ENCODE results near the gene IRAK1. TPM values are rescaled to one million over a fixed set of nuclear protein-coding genes. Genes with fewer than 3 reads are reported as not detected.
A peak's percentile ranks its signal among the peaks of the same experiment; 100 is the strongest.

The IRAK1 gene
- total RNA-seq, 2 experiments from 2014 or later, result 61.2 to 67.4 TPM

GRCh38 chrX:154006947-154007346, 12.8 kb downstream of the IRAK1 start:
- Histone ChIP-seq H3K9me3 (ENCODE audit: control insufficient read depth in 1 of 2, insufficient read depth in 1 of 2, low read length in 2 of 2) (no peaks in the 10 kb centered on the region), H3K4me3 (ENCODE audit: low read length) (no peak overlapping the region), H3K36me3 (ENCODE audit: insufficient read depth, low read length) (peaks cover 8% of the 10 kb centered on the region), H3K27ac (ENCODE audit: low read depth in 1 of 2, low read length in 2 of 2) (no peak overlapping the region), H3K4me1 (ENCODE audit: insufficient read depth, low read length) (peaks cover 10% of the 10 kb centered on the region), H3K27me3 (ENCODE audit: control insufficient read depth in 1 of 2, insufficient read depth in 2 of 2, low read length in 2 of 2) (no peaks in the 10 kb centered on the region)
- Mint-ChIP-seq H3K9me3 (no peaks in the 10 kb centered on the region), H3K27ac (no peak overlapping the region), H3K4me1 (ENCODE audit: low read depth) (peaks cover 6% of the 10 kb centered on the region), H3K36me3 (ENCODE audit: low read depth) (peaks cover 6% of the 10 kb centered on the region), H3K27me3 (no peaks in the 10 kb centered on the region), H3K4me3 (no peak overlapping the region)
- POLR2A ChIA-PET, result no interaction called here
- ATAC-seq (ENCODE audit: poor library complexity) (no peak), DNase-seq (no peak)
- TF ChIP-seq, protein P1, sequence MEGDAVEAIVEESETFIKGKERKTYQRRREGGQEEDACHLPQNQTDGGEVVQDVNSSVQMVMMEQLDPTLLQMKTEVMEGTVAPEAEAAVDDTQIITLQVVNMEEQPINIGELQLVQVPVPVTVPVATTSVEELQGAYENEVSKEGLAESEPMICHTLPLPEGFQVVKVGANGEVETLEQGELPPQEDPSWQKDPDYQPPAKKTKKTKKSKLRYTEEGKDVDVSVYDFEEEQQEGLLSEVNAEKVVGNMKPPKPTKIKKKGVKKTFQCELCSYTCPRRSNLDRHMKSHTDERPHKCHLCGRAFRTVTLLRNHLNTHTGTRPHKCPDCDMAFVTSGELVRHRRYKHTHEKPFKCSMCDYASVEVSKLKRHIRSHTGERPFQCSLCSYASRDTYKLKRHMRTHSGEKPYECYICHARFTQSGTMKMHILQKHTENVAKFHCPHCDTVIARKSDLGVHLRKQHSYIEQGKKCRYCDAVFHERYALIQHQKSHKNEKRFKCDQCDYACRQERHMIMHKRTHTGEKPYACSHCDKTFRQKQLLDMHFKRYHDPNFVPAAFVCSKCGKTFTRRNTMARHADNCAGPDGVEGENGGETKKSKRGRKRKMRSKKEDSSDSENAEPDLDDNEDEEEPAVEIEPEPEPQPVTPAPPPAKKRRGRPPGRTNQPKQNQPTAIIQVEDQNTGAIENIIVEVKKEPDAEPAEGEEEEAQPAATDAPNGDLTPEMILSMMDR (IDR thresholded peaks at IDR 0.05), result no peak
- CTCF ChIA-PET, result no interaction called here
- intact Hi-C loops (cut with DNase I, micrococcal nuclease), result no loop called here

GRCh38 chrX:154004315-154004714, 15.4 kb downstream of the IRAK1 start:
- H3K27ac ChIP-seq (ENCODE audit: low read depth in 1 of 2, low read length in 2 of 2), result no peak overlapping the region
- peaks cover 16% of the 10 kb centered on the region for H3K4me1 ChIP-seq (ENCODE audit: insufficient read depth, low read length)

DNA sequence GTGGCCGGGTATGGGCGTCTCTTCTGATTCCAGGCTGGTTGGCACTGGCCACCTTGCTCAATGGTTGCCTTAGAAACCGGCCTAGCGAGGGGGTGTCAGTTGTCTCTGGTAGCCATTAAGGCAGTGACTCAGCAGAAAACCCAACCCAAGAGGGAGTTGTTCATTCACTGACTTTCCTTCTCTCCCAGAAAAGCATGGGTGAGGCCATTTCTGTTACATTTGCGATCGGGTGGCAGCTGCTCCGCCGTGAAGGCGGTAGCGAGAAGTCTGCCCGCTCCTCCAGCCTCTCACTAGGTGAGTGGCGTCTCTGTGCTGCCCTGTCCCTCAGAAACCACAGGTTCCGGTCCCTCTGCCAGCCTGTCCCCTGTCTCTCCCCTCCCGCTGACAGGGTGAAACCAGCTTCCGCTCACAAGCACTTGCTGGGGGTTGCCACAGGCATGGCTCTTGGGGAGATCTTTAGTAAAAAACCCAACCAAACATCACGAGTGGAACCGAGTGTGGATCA, 17.4 kb downstream of the IRAK1 start:
- intact Hi-C loops (cut with DNase I, micrococcal nuclease), result no loop called here
- peak in 5 of 14 experiments; percentile 30 to 79 (median 66) for DNase-seq
- H3K9me3 Mint-ChIP-seq, result no peaks in the 10 kb centered on the region
- H3K4me3 ChIP-seq (ENCODE audit: low read length), result peak overlapping the region; percentile 49
- H3K36me3 ChIP-seq (ENCODE audit: insufficient read depth, low read length), result no peaks in the 10 kb centered on the region
- TF ChIP-seq, protein P1 (IDR thresholded peaks at IDR 0.05), result no peak
- peaks cover 11% of the 10 kb centered on the region for H3K4me1 Mint-ChIP-seq (ENCODE audit: low read depth)
- H3K9me3 ChIP-seq (ENCODE audit: control insufficient read depth in 1 of 2, insufficient read depth in 1 of 2, low read length in 2 of 2), result no peaks in the 10 kb centered on the region
- peaks cover 16% of the 10 kb centered on the region for H3K4me1 ChIP-seq (ENCODE audit: insufficient read depth, low read length)
- no peaks in the 10 kb centered on the region for H3K27me3 ChIP-seq (ENCODE audit: control insufficient read depth in 1 of 2, insufficient read depth in 2 of 2, low read length in 2 of 2)
- peak; percentile 84 for ATAC-seq (ENCODE audit: poor library complexity)
- H3K27ac ChIP-seq (ENCODE audit: low read depth in 1 of 2, low read length in 2 of 2), result no peak overlapping the region
- H3K27ac Mint-ChIP-seq, result peak overlapping the region; percentile 63
- no peaks in the 10 kb centered on the region for H3K27me3 Mint-ChIP-seq
- H3K4me3 Mint-ChIP-seq, result peak overlapping the region; percentile 69
- ChIA-PET POLR2A (interaction anchor here (1.0 to 1.4 kb wide), 3 partner anchors 13 to 31 kb away, joined by 3 to 4 read pairs (median 4); partner anchors contain the start of gene HCFC1), CTCF (interaction anchor here (0.6 to 1.0 kb wide), 2 partner anchors 12 to 57 kb away, joined by 3 to 4 read pairs; no protein-coding TSS in a partner anchor)
- H3K36me3 Mint-ChIP-seq (ENCODE audit: low read depth), result no peaks in the 10 kb centered on the region

More at GRCh38 chrX:154004315-154004714, 15.4 kb downstream of the IRAK1 start:
- no peaks in the 10 kb centered on the region for H3K36me3 ChIP-seq (ENCODE audit: insufficient read depth, low read length)
- DNase-seq (no peak), ATAC-seq (ENCODE audit: poor library complexity) (no peak)
- ChIA-PET POLR2A (interaction anchor here (1.2 kb wide), 1 partner anchor 9 kb away, joined by 3 read pairs; no protein-coding TSS in a partner anchor), CTCF (interaction anchor here (1.9 kb wide), 1 partner anchor 9 kb away, joined by 8 read pairs; no protein-coding TSS in a partner anchor)
- peaks cover 11% of the 10 kb centered on the region for H3K4me1 Mint-ChIP-seq (ENCODE audit: low read depth)
- no peaks in the 10 kb centered on the region for H3K27me3 Mint-ChIP-seq
- H3K4me3 ChIP-seq (ENCODE audit: low read length), result no peak overlapping the region
- no peaks in the 10 kb centered on the region for H3K9me3 ChIP-seq (ENCODE audit: control insufficient read depth in 1 of 2, insufficient read depth in 1 of 2, low read length in 2 of 2)
- intact Hi-C loops (cut with DNase I, micrococcal nuclease), result no loop called here
- H3K9me3 Mint-ChIP-seq, result no peaks in the 10 kb centered on the region
- H3K27ac Mint-ChIP-seq, result no peak overlapping the region
- TF ChIP-seq, protein P1 (IDR thresholded peaks at IDR 0.05), result no peak
- no peaks in the 10 kb centered on the region for H3K36me3 Mint-ChIP-seq (ENCODE audit: low read depth)
- no peak overlapping the region for H3K4me3 Mint-ChIP-seq
- H3K27me3 ChIP-seq (ENCODE audit: control insufficient read depth in 1 of 2, insufficient read depth in 2 of 2, low read length in 2 of 2), result no peaks in the 10 kb centered on the region
